Gastrocnemius medialis (tissue), 4 donors: ENCODE data around the gene PLA2G6. TPM values are rescaled to one million over a fixed set of nuclear protein-coding genes. Genes with fewer than 3 reads are reported as not detected.

Experiments
- ATAC-seq, 2 donors: fragments of 150-250 bp; one replicate each; pipeline ENCODE4 v1.9.1; 2016
- DNase-seq, 2 donors: peaks; one replicate each; pipeline ENCODE4 v3.0.0-alpha.2; 2019
- H3K27ac ChIP-seq, 4 donors: fragments of 200-600 bp; sonication (generic); 1 replicate in 1 of 4; 2 replicates in 3 of 4; pipeline ENCODE4 v1.5.1; 2016 to 2018; ENCODE audit warnings: mild to moderate bottlenecking in 2 of 4, moderate library complexity in 1 of 4
- H3K27me3 ChIP-seq, 3 donors: fragments of 200-600 bp; sonication (generic) in 2 of 3; 1 replicate in 1 of 3; 2 replicates in 2 of 3; pipeline versions ENCODE4 v1.5.1 to v1.6.0; 2016 to 2019; ENCODE audit warnings: mild to moderate bottlenecking in 1 of 3, moderate library complexity in 1 of 3
- H3K36me3 ChIP-seq, 2 donors: fragments of 200-600 bp; sonication (generic) in 1 of 2; one replicate each; pipeline ENCODE4 v1.5.1; 2017 to 2018
- H3K4me1 ChIP-seq, 2 donors: fragments of 200-600 bp; sonication (generic) in 1 of 2; one replicate each; pipeline ENCODE4 v1.5.1; 2016 to 2017; ENCODE audit warnings: mild to moderate bottlenecking in 2 of 2
- H3K4me3 ChIP-seq, 4 donors: fragments of 200-600 bp; sonication (generic) in 3 of 4; 1 replicate in 1 of 4; 2 replicates in 3 of 4; pipeline ENCODE4 v1.5.1; 2016 to 2019; ENCODE audit warnings: mild to moderate bottlenecking in 2 of 4
- H3K9me3 ChIP-seq, 3 donors: fragments of 200-600 bp; sonication (generic) in 2 of 3; 1 replicate in 1 of 3; 2 replicates in 2 of 3; pipeline ENCODE4 v1.5.1; 2016 to 2019
- POLR2A ChIP-seq, 2 donors: fragments of 450-650 bp; IDR thresholded peaks; one replicate each; pipeline ENCODE4 v1.6.1; 2017; ENCODE audit warnings: antibody characterized with exemption in 2 of 2, mild to moderate bottlenecking in 2 of 2, moderate library complexity in 2 of 2
- in situ Hi-C, 4 donors: fragments of 200-750 bp; cut with MboI; loops; one replicate each; pipeline versions ENCODE4 v1.15.0 to v1.8.0; 2017; ENCODE audit warnings: low sequenced_read_pairs in 4 of 4
- intact Hi-C: fragments of 100-400 bp; cut with DNase I; formaldehyde crosslinking; loops from one replicate; pipeline ENCODE4 v1.15.1; 2023; ENCODE audit warnings: low total_unique reads
- total RNA-seq, 4 donors: library from RNA; depleted of rRNA; stranded (reverse); fragments of >200 nt; gene quantifications; one replicate each; pipeline versions ENCODE4 v1.1.0 to v1.2.3, GENCODE V29; 2016
- TF ChIP-seq, protein P1 (sequence below), 5 experiments: fragments of 450-650 bp in 3 of 5; fragments of 200-600 bp in 2 of 5; sonication (generic) in 2 of 5; IDR thresholded peaks in 4 of 5; conservative IDR thresholded peaks in 1 of 5; 1 replicate in 4 of 5; 2 replicates in 1 of 5; pipeline ENCODE4 v1.5.1; 2016 to 2019; ENCODE audit warnings: antibody characterized with exemption in 5 of 5, mild to moderate bottlenecking in 3 of 5, moderate library complexity in 3 of 5

The PLA2G6 gene
- total RNA-seq, 4 donors from 2014 or later = 9.1 to 19.5 (median 12.1) TPM

DNA sequence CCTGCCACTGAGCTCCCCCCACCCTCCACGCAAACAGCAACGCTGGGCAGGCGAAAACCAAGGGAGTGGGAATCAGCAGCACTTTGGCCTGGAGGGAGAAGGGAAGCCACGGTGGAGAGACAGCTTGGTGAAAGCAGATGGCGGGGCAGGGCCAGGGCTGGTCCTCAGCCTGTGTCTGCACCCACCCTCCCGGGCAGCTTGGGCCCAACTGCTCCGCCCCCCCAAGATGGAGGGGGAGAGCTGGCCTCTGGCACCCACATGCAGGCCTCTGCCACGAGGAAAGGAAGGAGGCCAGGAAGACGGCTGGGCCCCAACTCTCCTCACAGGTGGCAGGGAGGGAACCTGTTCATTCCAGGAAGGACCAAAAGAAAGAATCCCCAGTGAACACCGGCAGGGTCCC lies 38.0 kb upstream of the PLA2G6 start:
- no peak for ATAC-seq
- H3K9me3 ChIP-seq = no peaks in the 10 kb centered on the region
- intact Hi-C loops (no loop called here), in situ Hi-C loops (no loop called here)
- H3K4me3 ChIP-seq = no peak overlapping the region
- H3K36me3 ChIP-seq = peaks cover 0 to 41% of the 10 kb centered on the region in 2 donors
- H3K4me1 ChIP-seq = peaks cover 17 to 23% of the 10 kb centered on the region in 2 donors
- no peak for DNase-seq
- H3K27me3 ChIP-seq = no peaks in the 10 kb centered on the region
- peak overlapping the region; percentile 72 to 79 (median 73) for H3K27ac ChIP-seq
- TF ChIP-seq POLR2A (IDR thresholded peaks at IDR 0.05) = no peak
- TF ChIP-seq, protein P1, sequence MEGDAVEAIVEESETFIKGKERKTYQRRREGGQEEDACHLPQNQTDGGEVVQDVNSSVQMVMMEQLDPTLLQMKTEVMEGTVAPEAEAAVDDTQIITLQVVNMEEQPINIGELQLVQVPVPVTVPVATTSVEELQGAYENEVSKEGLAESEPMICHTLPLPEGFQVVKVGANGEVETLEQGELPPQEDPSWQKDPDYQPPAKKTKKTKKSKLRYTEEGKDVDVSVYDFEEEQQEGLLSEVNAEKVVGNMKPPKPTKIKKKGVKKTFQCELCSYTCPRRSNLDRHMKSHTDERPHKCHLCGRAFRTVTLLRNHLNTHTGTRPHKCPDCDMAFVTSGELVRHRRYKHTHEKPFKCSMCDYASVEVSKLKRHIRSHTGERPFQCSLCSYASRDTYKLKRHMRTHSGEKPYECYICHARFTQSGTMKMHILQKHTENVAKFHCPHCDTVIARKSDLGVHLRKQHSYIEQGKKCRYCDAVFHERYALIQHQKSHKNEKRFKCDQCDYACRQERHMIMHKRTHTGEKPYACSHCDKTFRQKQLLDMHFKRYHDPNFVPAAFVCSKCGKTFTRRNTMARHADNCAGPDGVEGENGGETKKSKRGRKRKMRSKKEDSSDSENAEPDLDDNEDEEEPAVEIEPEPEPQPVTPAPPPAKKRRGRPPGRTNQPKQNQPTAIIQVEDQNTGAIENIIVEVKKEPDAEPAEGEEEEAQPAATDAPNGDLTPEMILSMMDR (IDR thresholded peaks at IDR 0.05 in 4 of 5, conservative IDR thresholded peaks at IDR 0.05 in 1 of 5) = no peak

DNA sequence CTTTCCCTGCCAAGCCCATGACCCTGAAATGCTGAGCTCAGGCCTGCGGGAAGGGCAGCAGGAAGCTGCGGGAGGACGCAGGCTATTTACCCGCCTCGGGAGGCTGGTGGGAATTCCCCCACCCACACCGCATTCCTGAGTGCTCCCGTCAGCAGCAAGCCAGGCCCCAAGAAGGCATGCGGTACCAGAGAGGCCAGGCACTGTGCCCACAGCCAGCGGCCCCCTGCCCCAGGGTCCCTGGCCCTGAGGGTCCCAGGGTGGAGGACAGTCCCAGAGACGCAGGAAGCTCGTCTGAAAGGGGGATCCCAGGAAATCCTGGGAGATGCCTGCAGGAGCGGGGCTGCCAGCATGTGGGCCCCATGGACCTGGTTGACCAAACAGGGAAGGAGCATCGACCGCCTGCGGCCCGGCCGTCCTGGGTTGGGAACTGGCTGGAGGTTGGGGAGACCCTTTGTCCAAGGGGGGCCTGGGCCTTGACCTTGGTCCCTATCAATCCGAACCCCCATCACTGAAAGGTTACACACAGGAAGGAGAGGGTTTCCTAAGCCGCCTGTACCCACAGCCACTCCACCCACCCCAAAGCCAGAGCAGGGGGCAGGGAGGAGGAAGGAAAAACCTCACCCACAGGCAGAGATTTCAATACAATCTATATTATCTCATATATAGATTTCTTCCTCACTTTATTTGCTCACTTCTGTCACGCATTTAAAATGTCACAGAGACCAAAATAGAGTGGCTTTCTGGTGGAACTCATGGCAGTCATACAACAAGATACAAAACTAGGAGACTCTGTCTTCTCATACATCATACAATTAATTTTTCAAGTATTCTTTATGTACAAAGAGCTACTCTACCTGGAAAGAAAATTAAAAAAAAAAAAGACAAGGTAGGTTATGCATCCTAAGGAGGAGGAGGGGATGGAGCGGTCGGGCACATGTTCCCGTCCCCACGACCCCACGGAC lies 37.3 kb upstream of the PLA2G6 start:
- peak; percentile 31 to 32 for TF ChIP-seq POLR2A (IDR thresholded peaks at IDR 0.05)
- TF ChIP-seq, protein P1 (IDR thresholded peaks at IDR 0.05 in 4 of 5, conservative IDR thresholded peaks at IDR 0.05 in 1 of 5) = no peak
- in situ Hi-C loops (no loop called here), intact Hi-C loops (no loop called here)
- Histone ChIP-seq H3K27ac (peak overlapping the region; percentile 72 to 79 (median 73)), H3K4me1 (peaks cover 23 to 27% of the 10 kb centered on the region in 2 donors), H3K27me3 (no peaks in the 10 kb centered on the region), H3K9me3 (no peaks in the 10 kb centered on the region), H3K4me3 (no peak overlapping the region), H3K36me3 (peaks cover 0 to 36% of the 10 kb centered on the region in 2 donors)
- ATAC-seq (peak; percentile 38 to 50), DNase-seq (peak; percentile 49 to 61)

DNA sequence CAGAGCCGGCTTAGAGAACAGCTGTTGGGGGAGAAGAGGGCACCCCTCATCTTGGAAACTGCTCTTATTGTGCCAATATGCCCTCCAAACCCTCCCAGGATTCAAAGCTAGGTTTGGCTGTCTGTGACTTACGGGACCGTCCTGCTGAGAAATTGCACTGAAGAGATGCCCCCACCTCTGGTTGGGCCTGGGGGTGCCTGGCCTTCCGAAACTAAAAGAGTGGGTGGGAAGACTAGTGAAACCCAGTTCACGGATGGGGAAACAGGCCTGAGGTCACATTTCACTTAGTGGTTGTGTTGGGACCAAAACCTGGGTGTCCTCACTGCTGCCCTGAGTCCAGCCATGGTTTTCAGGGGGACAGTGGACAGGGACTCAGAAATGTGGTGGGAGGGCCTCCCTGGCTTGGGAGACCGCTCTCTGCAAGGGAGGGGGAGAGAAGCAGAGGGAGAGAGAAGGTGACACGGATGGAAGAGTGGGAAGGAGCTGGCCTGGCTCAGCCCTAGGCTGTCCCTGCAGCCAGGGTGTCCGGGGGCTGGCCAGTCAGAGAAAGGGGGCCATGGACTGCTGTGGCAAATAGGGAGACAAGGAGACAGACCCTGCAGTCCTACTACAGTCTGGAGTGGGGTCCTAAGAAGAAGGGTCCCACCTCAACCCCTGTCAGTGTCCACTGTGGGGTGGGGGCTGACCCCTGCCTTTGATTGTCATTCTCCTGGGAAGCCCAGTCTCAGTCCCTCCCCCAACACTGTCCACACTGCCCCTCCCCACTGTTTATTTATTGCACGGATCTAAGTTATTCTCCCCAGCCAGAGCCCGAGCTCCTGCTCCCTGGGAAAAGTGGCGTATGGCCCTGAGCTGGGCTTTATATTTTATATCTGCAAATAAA lies 33.8 kb upstream of the PLA2G6 start:
- DNase-seq (no peak), ATAC-seq (no peak)

More for the DNA sequence above, 33.8 kb upstream of the PLA2G6 start:
- no peaks in the 10 kb centered on the region for H3K27me3 ChIP-seq
- peak overlapping the region in 3 of 4 donors; percentile 24 to 60 (median 26) for H3K27ac ChIP-seq
- no peaks in the 10 kb centered on the region for H3K9me3 ChIP-seq
- no peak for TF ChIP-seq POLR2A (IDR thresholded peaks at IDR 0.05)
- TF ChIP-seq, protein P1 (IDR thresholded peaks at IDR 0.05 in 4 of 5, conservative IDR thresholded peaks at IDR 0.05 in 1 of 5) = no peak
- in situ Hi-C loops (no loop called here), intact Hi-C loops (no loop called here)
- H3K36me3 ChIP-seq = peaks cover 0 to 14% of the 10 kb centered on the region in 2 donors
- peaks cover 24 to 36% of the 10 kb centered on the region in 2 donors for H3K4me1 ChIP-seq
- H3K4me3 ChIP-seq = no peak overlapping the region
